HEK293 (cell line): ENCODE measurements around the gene CFAP299.

Experiments
- FEZF1 ChIP-seq: fragments of 450-650 bp; formaldehyde crosslinking; IDR thresholded peaks from 2 replicates; pipeline ENCODE4 v1.5.1; 2016; ENCODE audit warnings: missing biosample characterization, missing genetic modification characterization
- YY1 ChIP-seq: fragments of 450-650 bp; formaldehyde crosslinking; IDR thresholded peaks from 2 replicates; pipeline ENCODE4 v1.5.1; 2018; ENCODE audit warnings: missing biosample characterization, missing genetic modification characterization
- ZNF121 ChIP-seq: fragments of 450-650 bp; formaldehyde crosslinking; IDR thresholded peaks from 2 replicates; pipeline ENCODE4 v1.5.1; 2016; ENCODE audit warnings: missing biosample characterization, missing genetic modification characterization
- ZNF133 ChIP-seq: fragments of 450-650 bp; formaldehyde crosslinking; IDR thresholded peaks from 2 replicates; pipeline ENCODE4 v1.5.1; 2016; ENCODE audit warnings: missing biosample characterization, missing genetic modification characterization
- ZNF202 ChIP-seq: fragments of 450-650 bp; formaldehyde crosslinking; IDR thresholded peaks from 2 replicates; pipeline ENCODE4 v1.5.1; 2016; ENCODE audit warnings: missing biosample characterization, missing genetic modification characterization, borderline replicate concordance
- ZNF24 ChIP-seq: fragments of 450-650 bp; formaldehyde crosslinking; IDR thresholded peaks from 2 replicates; pipeline ENCODE4 v1.5.1; 2016; ENCODE audit warnings: missing biosample characterization, missing genetic modification characterization
- ZNF324 ChIP-seq: fragments of 450-650 bp; formaldehyde crosslinking; IDR thresholded peaks from 2 replicates; pipeline ENCODE4 v1.5.1; 2016; ENCODE audit warnings: missing biosample characterization, missing genetic modification characterization
- ZNF366 ChIP-seq: fragments of 450-650 bp; formaldehyde crosslinking; conservative IDR thresholded peaks from 2 replicates; pipeline ENCODE4 v1.5.1; 2016; ENCODE audit warnings: missing biosample characterization, missing genetic modification characterization
- ZNF629 ChIP-seq: fragments of 450-650 bp; formaldehyde crosslinking; IDR thresholded peaks from 2 replicates; pipeline ENCODE4 v1.5.1; 2017; ENCODE audit warnings: missing biosample characterization, missing genetic modification characterization
- ZNF768 ChIP-seq: fragments of 450-650 bp; formaldehyde crosslinking; IDR thresholded peaks from 2 replicates; pipeline ENCODE4 v1.5.1; 2018; ENCODE audit warnings: missing biosample characterization, mild to moderate bottlenecking, missing genetic modification characterization
- TF ChIP-seq, protein P1 (sequence below): fragments of 450-650 bp; formaldehyde crosslinking; IDR thresholded peaks from 2 replicates; pipeline ENCODE4 v1.5.1; 2016; ENCODE audit warnings: missing biosample characterization, missing genetic modification characterization
- TF ChIP-seq, protein P2 (sequence below): fragments of 450-650 bp; formaldehyde crosslinking; IDR thresholded peaks from 2 replicates; pipeline ENCODE4 v1.5.1; 2017; ENCODE audit warnings: missing biosample characterization, missing genetic modification characterization
- TF ChIP-seq, protein P3 (sequence below): fragments of 450-650 bp; formaldehyde crosslinking; IDR thresholded peaks from 2 replicates; pipeline ENCODE4; 2016; ENCODE audit warnings: missing biosample characterization, missing genetic modification characterization
- TF ChIP-seq, protein P4 (sequence below): fragments of 450-650 bp; formaldehyde crosslinking; IDR thresholded peaks from 2 replicates; pipeline ENCODE4 v1.5.1; 2016; ENCODE audit warnings: missing biosample characterization, missing genetic modification characterization

DNA sequence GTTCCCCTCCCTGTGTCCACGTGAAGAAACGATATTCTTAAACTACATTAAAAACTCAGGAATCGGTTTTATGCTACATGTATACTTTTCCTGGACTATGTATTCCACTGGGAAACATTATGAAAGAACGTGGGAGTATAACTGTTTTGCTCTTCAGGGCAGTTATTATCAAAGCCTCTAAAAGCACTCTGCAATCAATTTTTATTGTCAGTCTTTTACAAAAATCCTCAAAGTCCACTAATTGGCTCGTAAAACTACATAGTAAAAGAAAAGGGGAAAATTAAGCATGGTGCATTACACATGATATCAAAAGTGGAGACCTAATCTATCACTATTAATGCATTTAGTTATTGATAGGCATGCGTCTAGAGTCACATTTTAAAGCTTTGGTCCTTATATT is 11.4 kb upstream of the CFAP299 start:
- TF ChIP-seq, protein P1, sequence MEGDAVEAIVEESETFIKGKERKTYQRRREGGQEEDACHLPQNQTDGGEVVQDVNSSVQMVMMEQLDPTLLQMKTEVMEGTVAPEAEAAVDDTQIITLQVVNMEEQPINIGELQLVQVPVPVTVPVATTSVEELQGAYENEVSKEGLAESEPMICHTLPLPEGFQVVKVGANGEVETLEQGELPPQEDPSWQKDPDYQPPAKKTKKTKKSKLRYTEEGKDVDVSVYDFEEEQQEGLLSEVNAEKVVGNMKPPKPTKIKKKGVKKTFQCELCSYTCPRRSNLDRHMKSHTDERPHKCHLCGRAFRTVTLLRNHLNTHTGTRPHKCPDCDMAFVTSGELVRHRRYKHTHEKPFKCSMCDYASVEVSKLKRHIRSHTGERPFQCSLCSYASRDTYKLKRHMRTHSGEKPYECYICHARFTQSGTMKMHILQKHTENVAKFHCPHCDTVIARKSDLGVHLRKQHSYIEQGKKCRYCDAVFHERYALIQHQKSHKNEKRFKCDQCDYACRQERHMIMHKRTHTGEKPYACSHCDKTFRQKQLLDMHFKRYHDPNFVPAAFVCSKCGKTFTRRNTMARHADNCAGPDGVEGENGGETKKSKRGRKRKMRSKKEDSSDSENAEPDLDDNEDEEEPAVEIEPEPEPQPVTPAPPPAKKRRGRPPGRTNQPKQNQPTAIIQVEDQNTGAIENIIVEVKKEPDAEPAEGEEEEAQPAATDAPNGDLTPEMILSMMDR (tag by site-specific recombination) = no peak
- TF ChIP-seq ZNF366 (tag by site-specific recombination) = no peak
- no peak; the same call in 1 of the 2 replicates for TF ChIP-seq ZNF202 (tag by site-specific recombination)
- TF ChIP-seq ZNF24 = no peak
- TF ChIP-seq, protein P2, sequence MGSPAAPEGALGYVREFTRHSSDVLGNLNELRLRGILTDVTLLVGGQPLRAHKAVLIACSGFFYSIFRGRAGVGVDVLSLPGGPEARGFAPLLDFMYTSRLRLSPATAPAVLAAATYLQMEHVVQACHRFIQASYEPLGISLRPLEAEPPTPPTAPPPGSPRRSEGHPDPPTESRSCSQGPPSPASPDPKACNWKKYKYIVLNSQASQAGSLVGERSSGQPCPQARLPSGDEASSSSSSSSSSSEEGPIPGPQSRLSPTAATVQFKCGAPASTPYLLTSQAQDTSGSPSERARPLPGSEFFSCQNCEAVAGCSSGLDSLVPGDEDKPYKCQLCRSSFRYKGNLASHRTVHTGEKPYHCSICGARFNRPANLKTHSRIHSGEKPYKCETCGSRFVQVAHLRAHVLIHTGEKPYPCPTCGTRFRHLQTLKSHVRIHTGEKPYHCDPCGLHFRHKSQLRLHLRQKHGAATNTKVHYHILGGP (tag by site-specific recombination) = peak; percentile 30; the same call in 1 of the 2 replicates
- TF ChIP-seq ZNF324 (tag by site-specific recombination) = no peak
- TF ChIP-seq ZNF121 (tag by site-specific recombination) = no peak
- TF ChIP-seq YY1 (tag by site-specific recombination) = no peak
- TF ChIP-seq, protein P3, sequence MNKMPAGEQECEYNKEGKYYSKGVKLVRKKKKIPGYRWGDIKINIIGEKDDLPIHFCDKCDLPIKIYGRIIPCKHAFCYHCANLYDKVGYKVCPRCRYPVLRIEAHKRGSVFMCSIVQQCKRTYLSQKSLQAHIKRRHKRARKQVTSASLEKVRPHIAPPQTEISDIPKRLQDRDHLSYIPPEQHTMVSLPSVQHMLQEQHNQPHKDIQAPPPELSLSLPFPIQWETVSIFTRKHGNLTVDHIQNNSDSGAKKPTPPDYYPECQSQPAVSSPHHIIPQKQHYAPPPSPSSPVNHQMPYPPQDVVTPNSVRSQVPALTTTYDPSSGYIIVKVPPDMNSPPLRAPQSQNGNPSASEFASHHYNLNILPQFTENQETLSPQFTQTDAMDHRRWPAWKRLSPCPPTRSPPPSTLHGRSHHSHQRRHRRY (tag by site-specific recombination) = no peak
- no peak for TF ChIP-seq ZNF133 (tag by site-specific recombination)
- TF ChIP-seq, protein P4, sequence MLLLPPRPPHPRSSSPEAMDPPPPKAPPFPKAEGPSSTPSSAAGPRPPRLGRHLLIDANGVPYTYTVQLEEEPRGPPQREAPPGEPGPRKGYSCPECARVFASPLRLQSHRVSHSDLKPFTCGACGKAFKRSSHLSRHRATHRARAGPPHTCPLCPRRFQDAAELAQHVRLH (tag by site-specific recombination) = no peak
- no peak for TF ChIP-seq ZNF768 (tag by site-specific recombination)
- TF ChIP-seq FEZF1 = peak; percentile 37; the same call in 1 of the 2 replicates
- no peak for TF ChIP-seq ZNF629 (tag by site-specific recombination)
